Measurements from ENCODE around the gene COLEC12. TPM values are rescaled to one million over a fixed set of nuclear protein-coding genes. Genes with fewer than 3 reads are reported as not detected.

COLEC12 gene
- total RNA-seq, 1 experiment from 2014 or later = not detected

DNA sequence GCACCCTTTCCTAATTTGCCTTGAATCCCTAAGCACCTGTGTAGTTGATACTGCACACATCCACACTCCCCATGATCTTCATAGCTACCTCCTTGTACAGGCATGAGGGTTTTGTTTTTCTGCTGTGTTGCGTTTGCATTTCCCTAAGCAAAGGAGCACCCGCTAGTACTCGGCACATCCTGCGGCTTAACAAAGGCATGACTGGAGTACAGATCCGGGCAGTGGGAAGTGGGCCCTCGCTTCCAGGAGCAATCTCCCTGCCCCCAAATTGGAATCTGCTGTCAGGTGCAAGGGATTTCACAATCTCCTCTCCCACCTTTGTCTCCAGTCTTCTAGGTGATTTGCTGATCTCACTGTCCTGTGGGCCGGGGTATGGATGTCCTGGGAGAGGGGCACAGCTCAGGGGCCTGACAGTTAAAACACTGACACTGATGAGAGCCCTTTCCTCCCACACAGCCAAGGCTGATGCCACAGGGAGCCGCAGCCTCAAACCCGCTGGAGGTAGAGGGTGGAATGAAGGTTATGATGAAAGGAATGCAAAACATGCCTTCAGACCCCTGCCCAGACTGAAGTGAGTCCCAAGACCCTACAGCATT is 133.9 kb downstream of the COLEC12 start:
- Mint-ChIP-seq H3K27me3 (ENCODE audit: unreplicated experiment) (peaks cover 66% of the 10 kb centered on the region), H3K36me3 (ENCODE audit: insufficient read depth, unreplicated experiment) (peaks cover 2% of the 10 kb centered on the region), H3K4me3 (ENCODE audit: low read depth, unreplicated experiment) (no peak overlapping the region), H3K4me1 (ENCODE audit: low read depth, unreplicated experiment) (peaks cover 8% of the 10 kb centered on the region), H3K27ac (ENCODE audit: unreplicated experiment) (no peak overlapping the region), H3K9me3 (ENCODE audit: low read depth, unreplicated experiment) (no peaks in the 10 kb centered on the region)
- DNase-seq = no peak
- CTCF ChIA-PET = interaction anchor here (0.5 kb wide), 1 partner anchor 22 kb away, joined by 3 read pairs; no protein-coding TSS in a partner anchor
- intact Hi-C loops (cut with micrococcal nuclease; ENCODE audit: unreplicated experiment) = no loop called here
- BruUV-seq (replicated peaks) = no TSS peak
- TF ChIP-seq, protein P1, sequence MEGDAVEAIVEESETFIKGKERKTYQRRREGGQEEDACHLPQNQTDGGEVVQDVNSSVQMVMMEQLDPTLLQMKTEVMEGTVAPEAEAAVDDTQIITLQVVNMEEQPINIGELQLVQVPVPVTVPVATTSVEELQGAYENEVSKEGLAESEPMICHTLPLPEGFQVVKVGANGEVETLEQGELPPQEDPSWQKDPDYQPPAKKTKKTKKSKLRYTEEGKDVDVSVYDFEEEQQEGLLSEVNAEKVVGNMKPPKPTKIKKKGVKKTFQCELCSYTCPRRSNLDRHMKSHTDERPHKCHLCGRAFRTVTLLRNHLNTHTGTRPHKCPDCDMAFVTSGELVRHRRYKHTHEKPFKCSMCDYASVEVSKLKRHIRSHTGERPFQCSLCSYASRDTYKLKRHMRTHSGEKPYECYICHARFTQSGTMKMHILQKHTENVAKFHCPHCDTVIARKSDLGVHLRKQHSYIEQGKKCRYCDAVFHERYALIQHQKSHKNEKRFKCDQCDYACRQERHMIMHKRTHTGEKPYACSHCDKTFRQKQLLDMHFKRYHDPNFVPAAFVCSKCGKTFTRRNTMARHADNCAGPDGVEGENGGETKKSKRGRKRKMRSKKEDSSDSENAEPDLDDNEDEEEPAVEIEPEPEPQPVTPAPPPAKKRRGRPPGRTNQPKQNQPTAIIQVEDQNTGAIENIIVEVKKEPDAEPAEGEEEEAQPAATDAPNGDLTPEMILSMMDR (IDR thresholded peaks at IDR 0.05; ENCODE audit: unreplicated experiment) = no peak

DNA sequence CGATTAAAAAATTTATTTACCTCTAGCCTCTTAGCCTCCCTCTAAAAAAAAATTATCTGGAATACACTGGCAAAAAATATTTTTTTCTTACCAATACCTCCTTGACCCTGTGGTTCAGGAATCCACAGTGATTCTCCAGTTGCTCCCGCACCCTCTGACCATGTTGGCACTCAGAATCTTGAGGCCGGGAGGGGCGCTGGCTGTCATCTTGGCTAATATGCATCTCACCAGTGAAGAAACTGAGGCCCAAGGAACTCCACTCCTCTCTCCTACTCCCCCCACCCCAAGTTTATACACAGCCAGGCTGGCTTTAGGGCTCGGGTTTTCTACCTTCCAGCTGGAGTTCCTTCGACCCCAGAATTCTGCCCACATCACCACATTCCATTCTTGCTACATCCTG is 134.8 kb downstream of the COLEC12 start:
- peaks cover 17% of the 10 kb centered on the region for H3K4me1 Mint-ChIP-seq (ENCODE audit: low read depth, unreplicated experiment)
- no peaks in the 10 kb centered on the region for H3K9me3 Mint-ChIP-seq (ENCODE audit: low read depth, unreplicated experiment)
- H3K4me3 Mint-ChIP-seq (ENCODE audit: low read depth, unreplicated experiment) = no peak overlapping the region
- no peak for DNase-seq
- H3K27ac Mint-ChIP-seq (ENCODE audit: unreplicated experiment) = no peak overlapping the region
- intact Hi-C loops (cut with micrococcal nuclease; ENCODE audit: unreplicated experiment) = no loop called here
- TF ChIP-seq, protein P1 (IDR thresholded peaks at IDR 0.05; ENCODE audit: unreplicated experiment) = no peak
- peaks cover 3% of the 10 kb centered on the region for H3K36me3 Mint-ChIP-seq (ENCODE audit: insufficient read depth, unreplicated experiment)
- peaks cover 68% of the 10 kb centered on the region for H3K27me3 Mint-ChIP-seq (ENCODE audit: unreplicated experiment)
- BruUV-seq (replicated peaks) = no TSS peak
- CTCF ChIA-PET = no interaction called here

DNA sequence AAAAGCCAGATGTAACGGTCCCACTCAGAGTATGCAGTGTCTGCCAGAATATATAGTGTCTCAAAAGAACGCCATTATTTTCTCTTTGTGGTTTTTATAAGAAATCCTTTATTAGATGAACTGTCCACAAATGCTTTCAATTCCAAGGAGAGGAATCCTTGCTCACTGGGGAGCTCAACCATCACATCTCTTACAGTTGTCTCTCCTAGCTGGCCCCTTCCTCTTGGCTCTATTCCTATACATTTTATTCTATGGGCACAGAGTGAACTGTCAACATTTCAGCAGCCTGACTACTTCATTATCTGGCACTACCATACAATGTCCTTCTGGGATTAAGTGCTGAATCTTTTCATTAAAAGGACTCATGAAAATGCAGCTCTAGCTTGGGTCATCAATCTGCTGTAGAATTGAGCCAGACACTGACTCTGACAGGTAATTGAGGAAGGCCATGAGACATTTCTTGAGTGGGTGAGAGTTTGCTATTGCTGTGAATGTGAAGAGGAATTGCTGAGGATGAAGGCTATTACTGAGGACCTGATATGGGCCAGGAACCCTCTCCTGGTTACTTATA is 136.2 kb downstream of the COLEC12 start:
- H3K27me3 Mint-ChIP-seq (ENCODE audit: unreplicated experiment) = peaks cover 60% of the 10 kb centered on the region
- CTCF ChIA-PET = interaction anchor here (0.6 kb wide), 1 partner anchor 75 kb away, joined by 4 read pairs; no protein-coding TSS in a partner anchor
- H3K4me3 Mint-ChIP-seq (ENCODE audit: low read depth, unreplicated experiment) = no peak overlapping the region
- no TSS peak for BruUV-seq (replicated peaks)
- H3K9me3 Mint-ChIP-seq (ENCODE audit: low read depth, unreplicated experiment) = no peaks in the 10 kb centered on the region
- H3K36me3 Mint-ChIP-seq (ENCODE audit: insufficient read depth, unreplicated experiment) = peaks cover 3% of the 10 kb centered on the region
- intact Hi-C loops (cut with micrococcal nuclease; ENCODE audit: unreplicated experiment) = no loop called here
- no peak overlapping the region for H3K27ac Mint-ChIP-seq (ENCODE audit: unreplicated experiment)
- peaks cover 19% of the 10 kb centered on the region for H3K4me1 Mint-ChIP-seq (ENCODE audit: low read depth, unreplicated experiment)
- TF ChIP-seq, protein P1 (IDR thresholded peaks at IDR 0.05; ENCODE audit: unreplicated experiment) = no peak
- no peak for DNase-seq

DNA sequence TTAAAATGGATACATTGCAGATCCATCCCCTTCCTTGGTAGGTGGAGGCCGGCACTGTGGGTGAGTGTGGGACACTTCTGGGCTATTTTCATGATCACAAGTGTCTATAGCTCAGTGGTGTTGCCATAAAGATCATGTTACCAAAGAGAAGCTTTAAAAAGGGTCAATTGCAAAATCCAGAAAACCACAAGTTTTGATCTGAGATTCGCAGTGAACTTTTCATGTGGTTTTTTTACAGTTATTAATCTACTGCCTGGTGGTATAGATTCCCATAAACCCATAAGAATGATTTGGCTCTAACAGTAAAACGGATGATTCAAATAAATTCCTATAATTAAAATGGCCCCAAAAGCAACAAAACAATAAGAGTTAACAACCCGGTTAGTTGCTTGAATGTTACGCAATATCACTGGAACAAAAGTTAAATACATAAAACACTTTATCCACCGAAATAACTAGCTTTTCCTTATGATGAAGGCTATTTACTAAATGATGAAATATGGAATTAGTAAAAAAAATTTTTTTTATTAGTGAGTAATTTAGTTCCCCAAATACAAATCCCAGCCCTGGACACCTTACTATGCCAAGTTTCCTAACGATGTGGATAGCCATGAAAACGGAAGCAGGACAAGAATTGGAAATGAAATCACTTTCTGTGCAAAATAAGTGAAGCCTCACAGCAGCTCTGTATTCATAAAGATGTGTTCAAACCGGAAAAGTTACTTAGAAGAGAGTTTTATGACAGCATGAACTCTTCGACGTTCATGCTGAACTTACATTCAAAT is 137.0 kb downstream of the COLEC12 start:
- Mint-ChIP-seq H3K27ac (ENCODE audit: unreplicated experiment) (no peak overlapping the region), H3K4me1 (ENCODE audit: low read depth, unreplicated experiment) (peaks cover 19% of the 10 kb centered on the region), H3K36me3 (ENCODE audit: insufficient read depth, unreplicated experiment) (peaks cover 3% of the 10 kb centered on the region), H3K27me3 (ENCODE audit: unreplicated experiment) (peaks cover 58% of the 10 kb centered on the region), H3K9me3 (ENCODE audit: low read depth, unreplicated experiment) (no peaks in the 10 kb centered on the region), H3K4me3 (ENCODE audit: low read depth, unreplicated experiment) (no peak overlapping the region)
- DNase-seq = no peak
- BruUV-seq (replicated peaks) = no TSS peak
- intact Hi-C loops (cut with micrococcal nuclease; ENCODE audit: unreplicated experiment) = no loop called here
- TF ChIP-seq, protein P1 (IDR thresholded peaks at IDR 0.05; ENCODE audit: unreplicated experiment) = no peak
- CTCF ChIA-PET = no interaction called here

All from Calu3 (cell line).